HFFc6 (cell line): Measurements from ENCODE around the gene KCNH8. TPM values are rescaled to one million over a fixed set of nuclear protein-coding genes. Genes with fewer than 3 reads are reported as not detected.

ENCODE experiments used
- DNase-seq: peaks from one replicate; pipeline ENCODE4 v3.0.0-alpha.2; 2018
- H3K27ac Mint-ChIP-seq: 2 replicates; pipeline ENCODE4 v1.8.0; 2020; ENCODE audit warnings: mild to moderate bottlenecking, mixed read lengths
- H3K27me3 Mint-ChIP-seq: 2 replicates; pipeline ENCODE4 v1.8.0; 2021; ENCODE audit warnings: mild to moderate bottlenecking, moderate library complexity, mixed read lengths; ENCODE audit not compliant: insufficient read depth
- H3K36me3 Mint-ChIP-seq: 2 replicates; pipeline ENCODE4 v1.8.0; 2021; ENCODE audit warnings: low read depth, mixed read lengths
- H3K4me1 Mint-ChIP-seq: 2 replicates; pipeline ENCODE4 v1.8.0; 2020; ENCODE audit warnings: low read depth, mixed read lengths
- H3K4me3 Mint-ChIP-seq: 2 replicates; pipeline ENCODE4 v1.8.0; 2020; ENCODE audit warnings: mild to moderate bottlenecking, moderate library complexity, mixed read lengths
- H3K9me3 Mint-ChIP-seq: 2 replicates; pipeline ENCODE4 v1.8.0; 2020; ENCODE audit warnings: mild to moderate bottlenecking, mixed read lengths
- total RNA-seq, 6 experiments: library from RNA; stranded (reverse); fragmentation: NEBNext Ultra II Directional; extraction: Animal tissue kit (Norgen Biotek cat#: 25700); gene quantifications; 2 replicates in 1 of 6; 3 replicates in 5 of 6; pipeline ENCODE4 v1.2.3, GENCODE V29; 2021
- TF ChIP-seq, protein P1 (sequence below): fragments of 200-600 bp; sonication (generic); IDR thresholded peaks from 2 replicates; pipeline ENCODE4 v1.5.0; 2021; ENCODE audit warnings: antibody characterized with exemption, mild to moderate bottlenecking

Gene KCNH8
- total RNA-seq, 6 experiments from 2014 or later = not detected

DNA sequence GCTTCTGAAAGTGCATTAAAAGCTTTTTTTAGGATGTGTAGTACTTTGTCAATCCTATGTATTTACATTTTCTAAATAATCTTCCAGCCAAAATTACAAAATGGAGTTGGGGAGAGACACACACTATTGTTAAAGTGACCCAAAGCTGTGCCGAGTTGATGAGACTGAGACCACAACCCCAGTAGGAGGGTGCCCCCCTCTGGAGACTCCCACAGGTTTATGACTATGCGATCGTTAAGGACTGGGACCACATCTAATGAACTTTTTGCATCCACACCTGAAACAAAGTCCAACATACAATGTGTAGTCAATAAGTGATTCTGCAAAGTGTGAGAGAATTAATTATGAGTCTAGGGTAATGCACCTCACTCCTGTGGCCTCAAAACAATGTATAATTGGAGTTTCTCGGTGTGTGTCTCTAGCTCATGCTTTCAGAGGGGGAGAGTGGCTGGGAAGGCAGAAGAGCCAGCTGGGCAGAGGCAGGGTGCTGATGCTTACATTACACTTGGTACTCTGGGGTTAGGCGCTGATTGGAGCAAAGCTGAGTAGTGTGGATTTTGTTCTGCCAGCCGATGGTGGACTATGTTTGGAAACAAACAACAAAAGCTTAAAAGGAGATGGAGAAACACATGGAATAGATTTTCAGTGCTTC is 102.8 kb downstream of the KCNH8 start:
- peaks cover 49% of the 10 kb centered on the region for H3K9me3 Mint-ChIP-seq
- TF ChIP-seq, protein P1, sequence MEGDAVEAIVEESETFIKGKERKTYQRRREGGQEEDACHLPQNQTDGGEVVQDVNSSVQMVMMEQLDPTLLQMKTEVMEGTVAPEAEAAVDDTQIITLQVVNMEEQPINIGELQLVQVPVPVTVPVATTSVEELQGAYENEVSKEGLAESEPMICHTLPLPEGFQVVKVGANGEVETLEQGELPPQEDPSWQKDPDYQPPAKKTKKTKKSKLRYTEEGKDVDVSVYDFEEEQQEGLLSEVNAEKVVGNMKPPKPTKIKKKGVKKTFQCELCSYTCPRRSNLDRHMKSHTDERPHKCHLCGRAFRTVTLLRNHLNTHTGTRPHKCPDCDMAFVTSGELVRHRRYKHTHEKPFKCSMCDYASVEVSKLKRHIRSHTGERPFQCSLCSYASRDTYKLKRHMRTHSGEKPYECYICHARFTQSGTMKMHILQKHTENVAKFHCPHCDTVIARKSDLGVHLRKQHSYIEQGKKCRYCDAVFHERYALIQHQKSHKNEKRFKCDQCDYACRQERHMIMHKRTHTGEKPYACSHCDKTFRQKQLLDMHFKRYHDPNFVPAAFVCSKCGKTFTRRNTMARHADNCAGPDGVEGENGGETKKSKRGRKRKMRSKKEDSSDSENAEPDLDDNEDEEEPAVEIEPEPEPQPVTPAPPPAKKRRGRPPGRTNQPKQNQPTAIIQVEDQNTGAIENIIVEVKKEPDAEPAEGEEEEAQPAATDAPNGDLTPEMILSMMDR = no peak
- no peak overlapping the region for H3K4me3 Mint-ChIP-seq
- no peaks in the 10 kb centered on the region for H3K4me1 Mint-ChIP-seq
- H3K36me3 Mint-ChIP-seq = no peaks in the 10 kb centered on the region; the same call in 1 of the 2 replicates
- H3K27ac Mint-ChIP-seq = no peak overlapping the region
- no peak for DNase-seq
- H3K27me3 Mint-ChIP-seq = no peaks in the 10 kb centered on the region; the same call in 1 of the 2 replicates

DNA sequence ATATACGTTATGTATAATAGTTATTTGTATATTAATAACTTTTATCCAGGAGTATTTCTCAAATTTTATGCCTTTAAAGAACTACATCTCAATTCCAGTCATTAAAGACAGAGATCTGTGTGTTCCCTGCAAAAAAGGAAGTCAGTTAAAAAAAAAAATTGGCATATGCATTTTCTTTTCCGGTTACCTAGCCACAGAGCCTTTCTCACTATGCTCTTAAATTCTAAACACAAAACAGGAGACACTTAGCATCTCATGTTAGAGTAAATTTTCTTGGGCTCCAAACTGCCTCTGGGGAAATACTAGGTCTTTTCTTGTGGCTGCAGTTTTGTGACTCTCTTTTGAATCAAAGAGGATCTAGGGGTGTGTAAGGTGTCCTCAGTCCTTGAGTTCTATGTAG is 105.9 kb downstream of the KCNH8 start:
- no peaks in the 10 kb centered on the region for H3K36me3 Mint-ChIP-seq
- TF ChIP-seq, protein P1 = no peak
- H3K27me3 Mint-ChIP-seq = no peaks in the 10 kb centered on the region; the same call in 1 of the 2 replicates
- H3K4me1 Mint-ChIP-seq = no peaks in the 10 kb centered on the region
- DNase-seq = no peak
- no peak overlapping the region for H3K27ac Mint-ChIP-seq
- peaks cover 40% of the 10 kb centered on the region; the same call in 1 of the 2 replicates for H3K9me3 Mint-ChIP-seq
- H3K4me3 Mint-ChIP-seq = no peak overlapping the region

DNA sequence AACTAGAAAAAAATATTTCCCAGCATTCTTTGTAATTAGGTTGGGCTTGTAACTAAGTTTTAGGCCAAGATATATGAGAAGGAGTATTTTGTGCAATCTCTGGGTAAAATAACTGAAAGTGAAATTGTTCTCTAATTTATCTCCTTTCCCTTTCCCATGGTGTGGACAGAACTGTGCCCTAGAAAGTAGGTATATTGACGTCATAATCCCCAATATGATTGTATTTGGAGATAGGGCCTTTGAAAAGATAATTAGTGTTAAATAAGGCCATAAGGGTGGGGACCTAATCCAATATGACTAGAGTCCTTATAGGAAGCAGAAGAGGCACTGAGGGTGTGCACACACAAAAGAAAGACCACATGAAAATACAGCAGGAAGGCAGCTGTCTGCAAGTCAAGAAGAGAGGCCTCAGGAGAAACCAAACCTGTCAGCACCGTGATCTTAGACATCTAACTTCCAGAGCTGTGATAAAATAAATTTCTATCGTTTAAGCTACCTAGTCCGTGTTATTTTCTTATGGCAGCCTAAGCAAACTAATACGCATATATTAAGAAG is 106.6 kb downstream of the KCNH8 start:
- no peaks in the 10 kb centered on the region for H3K36me3 Mint-ChIP-seq
- no peak for DNase-seq
- no peaks in the 10 kb centered on the region; the same call in 1 of the 2 replicates for H3K27me3 Mint-ChIP-seq
- H3K27ac Mint-ChIP-seq = no peak overlapping the region
- TF ChIP-seq, protein P1 = no peak
- H3K4me1 Mint-ChIP-seq = no peaks in the 10 kb centered on the region
- peaks cover 40% of the 10 kb centered on the region; the same call in 1 of the 2 replicates for H3K9me3 Mint-ChIP-seq
- no peak overlapping the region for H3K4me3 Mint-ChIP-seq

DNA sequence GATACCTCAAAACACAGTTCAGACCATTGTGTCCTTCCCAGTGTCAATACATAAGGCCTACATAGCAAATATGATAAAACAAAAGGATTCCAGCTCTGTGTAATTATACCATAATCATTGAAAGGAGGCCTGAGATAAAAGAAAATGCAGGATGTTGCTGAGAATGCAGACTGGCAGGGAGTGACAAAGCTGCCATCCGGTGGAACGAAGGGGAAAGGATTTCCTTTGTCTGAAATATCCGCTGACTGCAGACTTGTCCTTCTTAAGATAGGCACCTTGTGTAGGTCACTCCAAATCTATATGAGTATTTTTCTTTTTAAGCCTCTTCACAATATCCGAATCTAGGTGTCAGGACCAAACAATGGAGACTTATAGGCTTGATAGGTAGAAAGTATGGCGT is 108.0 kb downstream of the KCNH8 start:
- TF ChIP-seq, protein P1 = no peak
- no peaks in the 10 kb centered on the region for H3K4me1 Mint-ChIP-seq
- H3K4me3 Mint-ChIP-seq = no peak overlapping the region
- H3K27ac Mint-ChIP-seq = no peak overlapping the region
- H3K36me3 Mint-ChIP-seq = no peaks in the 10 kb centered on the region
- peaks cover 31% of the 10 kb centered on the region; the same call in 1 of the 2 replicates for H3K9me3 Mint-ChIP-seq
- DNase-seq = no peak
- no peaks in the 10 kb centered on the region; the same call in 1 of the 2 replicates for H3K27me3 Mint-ChIP-seq

DNA sequence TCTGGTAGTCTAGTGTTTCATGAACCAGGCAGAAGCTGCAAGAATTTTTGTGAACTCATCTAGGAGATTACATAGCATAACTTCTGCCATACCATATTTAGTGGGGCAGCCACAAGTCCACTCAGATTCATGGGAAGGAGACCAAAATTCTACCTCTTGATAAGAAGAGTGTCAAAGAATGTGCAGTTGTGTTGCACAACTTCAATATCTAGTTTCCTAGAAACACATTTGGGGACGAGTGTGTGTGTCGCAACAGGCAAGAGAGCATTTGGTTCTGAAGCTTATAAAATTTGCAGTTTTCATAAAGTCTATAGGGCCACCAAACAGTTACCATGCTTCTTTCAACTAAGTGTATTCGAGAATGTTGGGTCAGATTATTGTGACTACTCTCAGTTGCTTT is 115.3 kb downstream of the KCNH8 start:
- H3K27me3 Mint-ChIP-seq = no peaks in the 10 kb centered on the region
- no peak overlapping the region for H3K4me3 Mint-ChIP-seq
- H3K4me1 Mint-ChIP-seq = no peaks in the 10 kb centered on the region
- TF ChIP-seq, protein P1 = no peak
- no peak overlapping the region for H3K27ac Mint-ChIP-seq
- peaks cover 33% of the 10 kb centered on the region for H3K9me3 Mint-ChIP-seq
- no peaks in the 10 kb centered on the region for H3K36me3 Mint-ChIP-seq
- no peak for DNase-seq
